GM18502 (cell line): ENCODE data around the gene UBE2E3.

Experiments used
- ATAC-seq: cut with Tn5 transposase; IDR thresholded peaks from one replicate; pipeline ENCODE4 v1.9.1; 2021; ENCODE audit warnings: mild to moderate bottlenecking; ENCODE audit not compliant: unreplicated experiment, poor library complexity

UBE2E3 gene

GRCh38 chr2:180980106-180980942, at the start of gene UBE2E3:
UBE2E3 (plus strand) TSS chr2:180980605; CDS start chr2:180982043, 1,438 bp downstream.
- ATAC-seq, result peak; percentile 80

DNA sequence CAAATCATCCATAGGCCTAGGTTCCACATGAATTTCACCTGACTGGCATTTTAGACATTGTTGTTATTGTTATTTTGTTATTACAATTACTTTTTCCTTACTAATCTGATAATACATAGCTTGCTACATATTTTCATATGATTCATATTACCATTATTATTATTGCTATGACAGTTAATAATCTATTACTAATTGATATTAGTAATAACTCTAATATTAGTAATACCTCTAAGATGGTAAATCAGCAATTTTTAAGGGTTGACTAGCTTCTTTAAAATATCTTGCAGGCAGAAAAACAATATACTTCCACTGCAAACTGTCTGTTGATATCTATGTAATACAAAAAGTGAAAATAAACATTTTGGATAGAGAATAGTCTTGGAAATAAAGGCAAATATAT, 48.6 kb upstream of the UBE2E3 start:
- no peak for ATAC-seq

- peak; percentile 32 for ATAC-seq
These were observed 47.1 kb upstream of the UBE2E3 start for GRCh38 chr2:180933332-180933731.

GRCh38 chr2:180934911-180935310, 45.5 kb upstream of the UBE2E3 start:
- ATAC-seq, result no peak

DNA sequence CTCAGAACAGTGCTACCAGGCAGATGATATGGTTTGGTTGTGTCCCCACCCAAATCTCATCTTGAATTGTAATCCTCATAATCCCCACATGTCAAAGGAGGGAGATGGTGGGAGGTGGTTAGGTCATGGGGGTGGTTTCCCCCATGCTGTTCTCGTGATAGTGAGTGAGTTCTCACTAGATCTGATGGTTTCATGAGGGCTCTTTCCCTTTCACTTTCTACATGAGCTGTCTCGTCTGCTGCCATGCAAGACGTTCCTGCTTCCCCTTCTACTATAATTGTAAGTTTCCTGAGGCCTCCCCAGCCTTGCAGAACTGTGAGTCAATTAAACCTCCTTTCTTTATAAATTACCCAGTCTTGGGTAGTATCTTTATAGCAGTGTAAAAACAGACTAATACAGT, 42.9 kb upstream of the UBE2E3 start:
- ATAC-seq, result peak; percentile 81

DNA sequence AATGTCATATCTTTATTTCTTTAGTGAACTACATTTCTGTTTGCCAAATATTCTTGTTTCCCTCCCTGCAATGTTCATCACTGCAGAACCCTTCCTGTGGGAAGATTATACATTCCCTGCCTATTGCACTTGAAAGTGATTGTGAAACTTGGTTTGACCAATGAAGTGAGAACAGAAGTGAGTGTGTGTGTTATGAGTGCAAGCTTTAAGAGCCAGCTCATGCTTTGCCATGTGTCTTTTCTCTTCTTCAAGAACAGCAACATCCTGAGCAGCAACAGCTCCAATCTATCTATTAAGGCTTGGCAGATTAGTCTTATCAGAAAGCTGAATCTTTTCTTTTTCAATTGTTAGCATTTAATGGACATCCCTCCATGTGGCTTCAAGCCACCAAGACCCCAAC, 42.0 kb upstream of the UBE2E3 start:
- peak; percentile 75 for ATAC-seq

DNA sequence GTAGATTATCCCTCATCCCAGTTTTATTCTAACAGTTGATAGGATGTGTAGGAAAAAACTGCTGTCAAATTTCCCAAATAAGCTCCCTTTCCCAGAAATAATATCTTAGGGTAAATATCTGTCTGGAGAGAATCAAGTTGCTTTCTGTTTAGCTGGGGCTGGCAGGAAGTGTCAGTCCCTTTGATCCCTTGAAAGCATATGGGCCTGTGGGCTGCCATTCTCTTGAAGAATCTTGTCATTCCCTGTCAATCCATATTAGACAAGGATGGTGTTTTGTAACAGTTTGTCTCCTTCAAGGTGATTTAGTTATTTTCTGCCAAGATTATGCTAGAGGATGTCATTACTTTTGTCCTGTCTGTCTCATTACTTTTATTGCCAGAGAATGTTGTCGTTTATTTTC, 37.1 kb upstream of the UBE2E3 start:
- no peak for ATAC-seq

- ATAC-seq, result no peak
These were observed 36.0 kb upstream of the UBE2E3 start for GRCh38 chr2:180944372-180944771.

GRCh38 chr2:180947208-180947689, 33.2 kb upstream of the UBE2E3 start:
- no peak for ATAC-seq

GRCh38 chr2:180949896-180950295, 30.5 kb upstream of the UBE2E3 start:
- no peak for ATAC-seq

DNA sequence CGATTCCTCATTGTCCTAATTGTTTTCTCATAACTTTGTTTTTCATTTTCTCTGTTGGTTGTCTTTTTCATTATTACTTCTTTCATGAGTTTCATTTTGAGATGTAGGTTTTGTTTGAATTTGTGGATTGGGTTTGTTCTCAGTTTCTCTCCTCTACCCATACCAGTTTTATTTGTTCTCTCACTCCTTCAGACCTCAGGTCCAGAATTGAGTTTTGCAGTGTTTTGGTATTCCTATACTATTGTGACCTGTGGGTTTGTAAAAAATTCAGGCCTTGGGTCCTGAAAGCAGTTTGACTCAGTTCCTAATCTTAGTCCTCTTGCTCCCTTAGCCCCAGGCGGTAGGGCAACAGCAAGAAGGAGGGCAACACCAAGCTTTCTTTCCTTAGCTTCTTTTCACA, 28.3 kb upstream of the UBE2E3 start:
- ATAC-seq, result peak; percentile 73

- ATAC-seq, result no peak
These were observed 27.6 kb upstream of the UBE2E3 start for GRCh38 chr2:180952731-180953336.

DNA sequence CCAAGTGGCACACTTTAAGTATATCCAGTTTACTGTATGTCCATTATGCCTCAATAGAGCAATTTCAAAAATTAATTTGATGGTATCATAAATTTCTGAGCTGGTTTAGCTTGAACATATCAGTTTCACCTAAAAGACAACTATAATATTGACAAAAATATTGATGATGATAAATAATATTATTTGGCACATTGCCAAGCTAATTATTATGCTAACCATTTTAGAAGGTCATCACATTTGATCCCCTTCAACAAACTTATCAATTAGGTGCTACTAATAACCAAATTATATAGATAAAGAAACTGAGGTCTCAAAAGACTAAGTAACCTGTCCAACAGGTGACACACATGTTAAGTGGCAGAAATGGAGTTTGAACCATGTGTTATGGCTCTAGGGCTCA, 26.9 kb upstream of the UBE2E3 start:
- no peak for ATAC-seq

DNA sequence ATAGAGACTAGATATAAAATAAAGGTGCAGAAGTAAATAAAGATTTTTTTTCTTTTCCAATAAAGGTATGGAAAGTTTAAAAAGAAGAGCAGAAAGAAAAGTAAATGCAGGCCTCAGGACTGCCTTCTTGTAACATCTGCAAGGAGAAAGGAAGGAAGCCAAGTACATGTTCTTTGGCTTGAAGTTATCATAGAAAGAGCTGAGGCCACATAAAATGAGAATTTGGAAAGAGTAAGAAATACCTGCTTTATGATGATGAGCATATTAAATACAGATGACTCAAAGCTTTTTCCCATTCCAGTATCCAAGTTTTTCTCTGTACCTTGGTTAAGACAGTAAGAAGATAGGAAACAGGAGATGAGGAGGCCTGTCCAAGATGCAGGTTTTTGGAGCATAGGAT, 25.3 kb upstream of the UBE2E3 start:
- no peak for ATAC-seq

DNA sequence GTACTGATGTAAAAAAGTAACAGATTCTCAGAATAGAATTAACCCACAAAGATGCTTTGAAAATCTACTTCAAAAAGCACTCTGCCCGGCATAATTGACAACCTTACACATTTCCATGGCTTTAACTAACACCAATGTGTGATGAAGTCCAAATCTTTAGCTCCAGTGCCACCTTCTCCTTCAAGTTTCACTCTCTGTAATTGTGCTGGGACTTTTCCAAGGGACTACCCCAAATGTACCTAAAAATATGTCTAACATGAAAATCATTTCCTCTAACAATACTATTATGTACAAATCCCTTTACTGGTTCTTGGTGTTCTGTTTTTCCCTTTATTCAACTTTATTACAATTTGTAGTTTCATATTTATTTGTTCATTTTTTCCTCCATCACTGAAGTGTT, 20.6 kb upstream of the UBE2E3 start:
- peak; percentile 52 for ATAC-seq

GRCh38 chr2:180960982-180961381, 19.4 kb upstream of the UBE2E3 start:
- no peak for ATAC-seq

GRCh38 chr2:180962727-180963314, 17.6 kb upstream of the UBE2E3 start:
- no peak for ATAC-seq

DNA sequence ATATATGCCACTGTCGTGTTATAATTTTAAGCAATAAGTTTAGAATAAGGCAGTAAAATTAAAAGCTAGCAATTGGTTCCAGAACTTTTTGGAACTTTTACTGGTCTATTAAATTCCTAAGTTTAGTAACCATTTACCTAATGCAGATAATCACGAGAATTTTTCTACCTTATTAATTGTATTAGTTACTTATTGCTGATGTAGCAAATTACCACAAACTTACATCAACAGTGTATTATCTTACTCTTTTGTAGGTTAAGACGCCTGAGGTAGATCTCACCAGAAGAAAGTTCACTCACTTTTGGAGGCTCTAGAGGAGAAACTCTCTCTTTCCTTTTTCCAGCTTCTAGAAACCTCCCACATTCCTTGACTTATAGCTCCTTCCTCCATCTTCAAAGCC, 14.0 kb upstream of the UBE2E3 start:
- ATAC-seq, result no peak

DNA sequence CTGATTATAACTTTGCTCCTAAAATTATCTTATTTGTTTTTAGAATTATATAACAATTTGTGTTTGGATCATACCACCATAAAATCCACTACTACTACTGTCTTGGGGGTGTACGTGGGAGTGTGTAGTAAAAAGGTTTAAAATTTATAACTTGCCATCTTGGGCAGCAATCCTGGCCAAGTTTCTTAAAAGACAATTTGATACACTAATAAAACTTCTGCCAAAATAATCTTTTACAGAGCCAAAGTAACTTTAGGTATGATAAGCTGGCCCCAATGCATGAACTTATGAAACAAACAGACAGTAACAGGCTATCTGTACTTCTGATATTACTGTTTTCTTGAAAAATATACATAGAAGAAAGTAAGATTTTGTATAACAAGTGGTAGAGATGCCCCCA, 11.3 kb upstream of the UBE2E3 start:
- ATAC-seq, result no peak

- ATAC-seq, result no peak
These were observed 10.4 kb upstream of the UBE2E3 start for GRCh38 chr2:180970016-180970415.

- ATAC-seq, result no peak
These were observed 8.6 kb upstream of the UBE2E3 start for GRCh38 chr2:180971811-180972210.
